Uterus (tissue), 4 donors: ENCODE results near the gene PEPD. TPM values are rescaled to one million over a fixed set of nuclear protein-coding genes. Genes with fewer than 3 reads are reported as not detected.

Source experiments
- DNase-seq, 2 donors: peaks; one replicate each; pipeline ENCODE4 v3.0.0-alpha.2; 2019 to 2020
- H3K27ac ChIP-seq, 2 donors: fragments of 200-600 bp; sonication (generic); 1 replicate in 1 of 2; 2 replicates in 1 of 2; pipeline ENCODE4 v1.5.1; 2016 to 2018
- H3K27me3 ChIP-seq, 2 donors: fragments of 200-600 bp; sonication (generic); one replicate each; pipeline ENCODE4 v1.5.1; 2018 to 2019; ENCODE audit warnings: control low read depth in 1 of 2
- H3K36me3 ChIP-seq, 2 donors: fragments of 200-600 bp; sonication (generic); one replicate each; pipeline ENCODE4 v1.5.1; 2019; ENCODE audit warnings: control low read depth in 1 of 2
- H3K4me1 ChIP-seq, 2 donors: fragments of 200-600 bp; sonication (generic); one replicate each; pipeline ENCODE4 v1.5.1; 2018 to 2019; ENCODE audit warnings: control low read depth in 1 of 2
- H3K4me3 ChIP-seq, 2 donors: fragments of 200-600 bp; sonication (generic); 1 replicate in 1 of 2; 2 replicates in 1 of 2; pipeline ENCODE4 v1.5.1; 2018 to 2019; ENCODE audit warnings: mild to moderate bottlenecking in 1 of 2
- H3K9me3 ChIP-seq, 2 donors: fragments of 200-600 bp; sonication (generic); one replicate each; pipeline ENCODE4 v1.5.1; 2019; ENCODE audit warnings: control low read depth in 1 of 2
- CTCF ChIP-seq, 4 experiments: fragments of 200-600 bp in 2 of 4; fragments of 450-650 bp in 2 of 4; sonication (generic) in 2 of 4; IDR thresholded peaks; one replicate each; pipeline ENCODE4 v1.5.1; 2016 to 2019; ENCODE audit warnings: antibody characterized with exemption in 4 of 4, mild to moderate bottlenecking in 2 of 4, moderate library complexity in 1 of 4
- POLR2A ChIP-seq, 2 donors: fragments of 450-650 bp; IDR thresholded peaks; one replicate each; pipeline ENCODE4 v1.6.1; 2016; ENCODE audit warnings: antibody characterized with exemption in 2 of 2, mild to moderate bottlenecking in 1 of 2, moderate library complexity in 1 of 2
- intact Hi-C: fragments of 100-400 bp; cut with DNase I; formaldehyde crosslinking; loops from one replicate; pipeline ENCODE4 v1.15.1; 2023; ENCODE audit warnings: low total_unique reads
- total RNA-seq, 4 donors: library from RNA; depleted of rRNA in 3 of 4; stranded (reverse); fragments of >200 nt in 3 of 4; gene quantifications; one replicate each; pipeline versions ENCODE4 v1.1.0 to v1.2.4, GENCODE V29; 2014 to 2023
- donor health status: DM: yes; HTN: yes; CAD: no.

The PEPD gene
- total RNA-seq, 4 donors from 2014 or later: 26.1 to 47.0 (median 37.9) TPM

- intact Hi-C loops: no loop called here
- DNase-seq: no peak
- no peaks in the 10 kb centered on the region for H3K27me3 ChIP-seq
Observed at GRCh38 chr19:33468361-33469170, 53.0 kb downstream of the PEPD start.

GRCh38 chr19:33467851-33468250 is 53.7 kb downstream of the PEPD start:
- TF ChIP-seq CTCF (IDR thresholded peaks at IDR 0.05): no peak
- no peak for DNase-seq
- no peaks in the 10 kb centered on the region for H3K9me3 ChIP-seq
- no peaks in the 10 kb centered on the region for H3K27me3 ChIP-seq
- no peak overlapping the region for H3K27ac ChIP-seq
- intact Hi-C loops: no loop called here
- H3K4me3 ChIP-seq: no peak overlapping the region
- H3K36me3 ChIP-seq: no peaks in the 10 kb centered on the region
- no peaks in the 10 kb centered on the region for H3K4me1 ChIP-seq

More at GRCh38 chr19:33468361-33469170, 53.0 kb downstream of the PEPD start:
- Histone ChIP-seq H3K4me1 (no peaks in the 10 kb centered on the region), H3K36me3 (no peaks in the 10 kb centered on the region), H3K9me3 (no peaks in the 10 kb centered on the region), H3K4me3 (no peak overlapping the region), H3K27ac (no peak overlapping the region)
- no peak for TF ChIP-seq POLR2A (IDR thresholded peaks at IDR 0.05)
- no peak for TF ChIP-seq CTCF (IDR thresholded peaks at IDR 0.05)

GRCh38 chr19:33465834-33466233 is 55.8 kb downstream of the PEPD start:
- H3K9me3 ChIP-seq: no peaks in the 10 kb centered on the region
- TF ChIP-seq CTCF (IDR thresholded peaks at IDR 0.05) (no peak), POLR2A (IDR thresholded peaks at IDR 0.05) (no peak)
- DNase-seq: no peak
- no peak overlapping the region for H3K4me3 ChIP-seq
- no peaks in the 10 kb centered on the region for H3K4me1 ChIP-seq
- no peak overlapping the region for H3K27ac ChIP-seq
- H3K27me3 ChIP-seq: no peaks in the 10 kb centered on the region
- H3K36me3 ChIP-seq: no peaks in the 10 kb centered on the region
- intact Hi-C loops: no loop called here

GRCh38 chr19:33465371-33465770 is 56.2 kb downstream of the PEPD start:
- no peak overlapping the region for H3K27ac ChIP-seq
- TF ChIP-seq CTCF (IDR thresholded peaks at IDR 0.05) (no peak), POLR2A (IDR thresholded peaks at IDR 0.05) (no peak)
- H3K36me3 ChIP-seq: no peaks in the 10 kb centered on the region
- H3K27me3 ChIP-seq: no peaks in the 10 kb centered on the region
- H3K9me3 ChIP-seq: no peaks in the 10 kb centered on the region
- intact Hi-C loops: no loop called here
- no peak for DNase-seq
- H3K4me1 ChIP-seq: no peaks in the 10 kb centered on the region
- H3K4me3 ChIP-seq: no peak overlapping the region

GRCh38 chr19:33464733-33465115 is 56.9 kb downstream of the PEPD start:
- intact Hi-C loops: no loop called here
- H3K27me3 ChIP-seq: no peaks in the 10 kb centered on the region
- no peaks in the 10 kb centered on the region for H3K36me3 ChIP-seq
- no peak overlapping the region for H3K27ac ChIP-seq
- H3K9me3 ChIP-seq: no peaks in the 10 kb centered on the region
- no peak for TF ChIP-seq CTCF (IDR thresholded peaks at IDR 0.05)
- no peak for TF ChIP-seq POLR2A (IDR thresholded peaks at IDR 0.05)
- DNase-seq: no peak
- no peaks in the 10 kb centered on the region for H3K4me1 ChIP-seq
- H3K4me3 ChIP-seq: no peak overlapping the region
